Measurements from ENCODE around the gene ITGB4.

The ITGB4 gene

DNA sequence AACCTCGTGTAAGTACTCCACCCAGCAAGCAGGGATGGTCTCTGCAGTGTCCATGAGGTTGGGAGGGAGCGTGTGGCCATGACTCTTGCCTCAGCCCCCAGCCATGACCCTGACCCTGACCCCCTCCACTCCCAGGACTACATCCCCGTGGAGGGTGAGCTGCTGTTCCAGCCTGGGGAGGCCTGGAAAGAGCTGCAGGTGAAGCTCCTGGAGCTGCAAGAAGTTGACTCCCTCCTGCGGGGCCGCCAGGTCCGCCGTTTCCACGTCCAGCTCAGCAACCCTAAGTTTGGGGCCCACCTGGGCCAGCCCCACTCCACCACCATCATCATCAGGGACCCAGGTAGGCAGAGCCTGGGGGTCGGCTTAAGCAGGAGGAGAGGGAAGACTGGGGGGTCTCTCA is 27.4 kb downstream of the ITGB4 start:
- no peak for TF ChIP-seq POLR2A (IDR thresholded peaks at IDR 0.05; ENCODE audit: low read length)
- TF ChIP-seq GATA1 (IDR thresholded peaks at IDR 0.05; ENCODE audit: low read depth, low read length): no peak
- no peak for DNase-seq

DNA sequence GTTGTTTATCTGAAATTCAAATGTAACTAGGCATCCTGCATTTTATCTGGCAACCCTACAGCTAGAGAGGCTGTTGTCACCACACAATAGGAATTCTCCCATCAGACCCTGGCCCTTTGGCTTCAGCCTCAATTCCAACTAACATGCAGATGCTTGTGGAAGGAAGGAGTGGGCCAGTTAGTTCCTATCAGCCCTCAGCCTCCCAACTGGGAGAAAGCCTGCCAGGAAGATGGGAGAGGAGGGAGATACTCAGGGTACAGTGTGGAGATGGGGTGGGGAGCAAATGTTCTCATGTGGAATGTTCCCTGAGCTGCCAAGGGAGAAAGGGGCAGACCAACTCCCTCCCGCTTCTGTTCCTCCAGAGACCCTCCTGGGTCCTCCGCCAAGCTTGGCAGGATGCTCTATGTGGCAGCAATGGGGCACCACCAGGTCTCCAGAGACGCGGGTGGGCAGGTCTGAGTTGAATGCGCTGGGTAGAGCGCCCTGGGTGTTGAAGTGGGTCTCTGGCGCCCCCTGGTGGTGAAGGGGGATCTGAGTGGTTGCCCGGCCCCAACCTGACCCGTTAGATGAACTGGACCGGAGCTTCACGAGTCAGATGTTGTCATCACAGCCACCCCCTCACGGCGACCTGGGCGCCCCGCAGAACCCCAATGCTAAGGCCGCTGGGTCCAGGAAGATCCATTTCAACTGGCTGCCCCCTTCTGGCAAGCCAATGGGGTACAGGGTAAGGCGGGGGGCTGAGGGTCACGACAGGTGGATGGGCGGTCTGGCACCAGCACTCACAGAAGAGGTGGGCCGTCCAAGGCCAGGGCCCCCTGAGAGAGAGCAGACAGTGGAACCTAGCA is 28.5 kb downstream of the ITGB4 start:
- TF ChIP-seq GATA1 (IDR thresholded peaks at IDR 0.05; ENCODE audit: low read depth, low read length) (no peak), POLR2A (IDR thresholded peaks at IDR 0.05; ENCODE audit: low read length) (no peak)
- DNase-seq: peak; percentile 79 to 92

DNA sequence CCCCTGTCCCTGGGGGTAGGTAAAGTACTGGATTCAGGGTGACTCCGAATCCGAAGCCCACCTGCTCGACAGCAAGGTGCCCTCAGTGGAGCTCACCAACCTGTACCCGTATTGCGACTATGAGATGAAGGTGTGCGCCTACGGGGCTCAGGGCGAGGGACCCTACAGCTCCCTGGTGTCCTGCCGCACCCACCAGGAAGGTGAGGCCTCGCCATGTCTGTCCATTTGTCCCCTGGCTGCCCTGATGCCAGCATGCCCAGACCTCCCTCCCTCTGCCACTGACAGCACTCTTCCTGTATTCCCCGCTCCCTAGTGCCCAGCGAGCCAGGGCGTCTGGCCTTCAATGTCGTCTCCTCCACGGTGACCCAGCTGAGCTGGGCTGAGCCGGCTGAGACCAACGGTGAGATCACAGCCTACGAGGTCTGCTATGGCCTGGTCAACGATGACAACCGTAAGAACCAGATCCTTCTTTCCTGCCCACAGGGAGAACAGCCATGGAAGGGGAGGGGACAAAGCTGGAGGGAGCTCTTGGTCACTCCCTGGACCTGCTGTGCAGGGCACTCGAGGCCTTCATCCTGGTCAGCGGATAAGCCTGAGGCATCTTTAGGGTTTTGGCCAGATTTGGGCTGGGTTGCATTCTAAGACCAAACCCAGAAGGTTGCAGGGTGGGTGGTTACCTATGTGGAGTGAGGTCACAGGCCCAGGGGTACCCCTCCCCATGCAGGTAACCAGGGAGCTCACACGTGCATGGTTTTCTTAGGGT is 29.6 kb downstream of the ITGB4 start:
- no peak for DNase-seq
- TF ChIP-seq GATA1 (IDR thresholded peaks at IDR 0.05; ENCODE audit: low read depth, low read length) (no peak), POLR2A (IDR thresholded peaks at IDR 0.05; ENCODE audit: low read length) (no peak)

DNA sequence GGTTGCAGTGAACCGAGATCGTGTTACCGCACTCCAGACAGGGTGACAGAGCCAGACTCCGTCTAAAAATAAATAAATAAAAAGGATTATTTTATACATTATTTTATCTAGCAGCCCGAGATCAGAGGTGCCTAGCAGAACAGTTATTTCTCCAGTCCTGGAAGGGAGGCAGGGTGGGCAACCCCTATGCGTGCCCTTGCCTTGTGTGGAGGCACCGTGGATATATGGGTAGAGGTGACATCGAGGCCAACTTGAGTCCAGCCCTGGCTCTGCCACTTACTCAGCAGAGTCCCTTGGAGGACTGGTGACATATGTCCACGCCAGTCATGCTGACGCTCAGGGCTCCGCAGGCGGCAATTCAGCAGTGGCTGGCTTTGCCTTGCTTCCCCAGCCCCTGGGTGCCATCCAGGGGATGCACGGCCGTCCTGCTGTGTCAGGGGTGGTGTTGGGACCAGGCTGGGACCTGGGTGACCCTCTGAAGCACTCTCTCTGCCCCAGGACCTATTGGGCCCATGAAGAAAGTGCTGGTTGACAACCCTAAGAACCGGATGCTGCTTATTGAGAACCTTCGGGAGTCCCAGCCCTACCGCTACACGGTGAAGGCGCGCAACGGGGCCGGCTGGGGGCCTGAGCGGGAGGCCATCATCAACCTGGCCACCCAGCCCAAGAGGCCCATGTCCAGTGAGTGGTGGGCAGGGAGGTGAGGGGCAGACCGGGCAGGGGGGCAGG is 30.6 kb downstream of the ITGB4 start:
- TF ChIP-seq POLR2A (IDR thresholded peaks at IDR 0.05; ENCODE audit: low read length) (no peak), GATA1 (IDR thresholded peaks at IDR 0.05; ENCODE audit: low read depth, low read length) (no peak)
- no peak for DNase-seq

DNA sequence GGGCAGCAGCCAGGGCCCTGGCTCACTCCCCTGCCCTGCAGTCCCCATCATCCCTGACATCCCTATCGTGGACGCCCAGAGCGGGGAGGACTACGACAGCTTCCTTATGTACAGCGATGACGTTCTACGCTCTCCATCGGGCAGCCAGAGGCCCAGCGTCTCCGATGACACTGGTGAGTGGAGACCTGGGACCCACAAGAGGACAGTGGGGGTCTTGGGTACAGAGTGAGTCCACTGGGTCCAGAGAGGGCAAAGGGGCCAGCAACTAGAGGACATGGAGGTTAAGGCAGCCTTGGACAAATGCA is 31.1 kb downstream of the ITGB4 start:
- TF ChIP-seq GATA1 (IDR thresholded peaks at IDR 0.05; ENCODE audit: low read depth, low read length) (no peak), POLR2A (IDR thresholded peaks at IDR 0.05; ENCODE audit: low read length) (no peak)
- DNase-seq: no peak

DNA sequence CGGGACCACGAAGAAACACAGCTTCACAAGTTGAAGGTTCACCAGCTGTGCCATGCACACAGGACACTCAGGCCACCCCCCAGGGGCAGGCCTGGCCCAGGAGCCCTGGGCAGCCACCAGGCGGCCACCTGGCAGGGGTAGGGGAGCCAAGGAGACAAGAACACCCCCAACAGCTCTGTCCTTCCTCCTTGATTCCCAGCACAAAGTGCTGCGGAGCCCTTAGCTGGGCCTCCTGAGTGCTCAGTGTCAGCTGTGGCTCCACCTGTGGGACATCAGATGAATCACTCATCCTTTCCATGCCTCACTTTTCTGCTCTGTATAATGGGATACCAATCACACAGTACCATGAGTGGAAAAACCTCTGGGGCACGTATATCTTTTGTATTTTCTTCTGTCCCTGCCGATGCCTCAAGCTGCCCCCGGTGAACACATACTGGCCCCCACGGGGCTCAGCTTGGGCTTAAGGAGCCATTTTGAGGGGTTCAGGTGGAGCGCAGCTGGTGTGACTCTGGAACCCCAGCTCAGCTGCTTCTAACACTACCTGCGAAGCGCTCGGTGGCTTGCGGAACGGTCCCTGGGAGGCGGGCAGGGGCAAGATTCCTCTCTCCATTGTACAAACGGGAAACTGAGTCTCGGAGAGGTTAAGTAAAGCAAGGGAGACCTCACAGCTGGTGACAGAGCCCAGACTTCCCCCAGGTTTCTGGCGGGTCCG is 31.7 kb downstream of the ITGB4 start:
- DNase-seq: no peak
- TF ChIP-seq GATA1 (IDR thresholded peaks at IDR 0.05; ENCODE audit: low read depth, low read length) (no peak), POLR2A (IDR thresholded peaks at IDR 0.05; ENCODE audit: low read length) (no peak)

DNA sequence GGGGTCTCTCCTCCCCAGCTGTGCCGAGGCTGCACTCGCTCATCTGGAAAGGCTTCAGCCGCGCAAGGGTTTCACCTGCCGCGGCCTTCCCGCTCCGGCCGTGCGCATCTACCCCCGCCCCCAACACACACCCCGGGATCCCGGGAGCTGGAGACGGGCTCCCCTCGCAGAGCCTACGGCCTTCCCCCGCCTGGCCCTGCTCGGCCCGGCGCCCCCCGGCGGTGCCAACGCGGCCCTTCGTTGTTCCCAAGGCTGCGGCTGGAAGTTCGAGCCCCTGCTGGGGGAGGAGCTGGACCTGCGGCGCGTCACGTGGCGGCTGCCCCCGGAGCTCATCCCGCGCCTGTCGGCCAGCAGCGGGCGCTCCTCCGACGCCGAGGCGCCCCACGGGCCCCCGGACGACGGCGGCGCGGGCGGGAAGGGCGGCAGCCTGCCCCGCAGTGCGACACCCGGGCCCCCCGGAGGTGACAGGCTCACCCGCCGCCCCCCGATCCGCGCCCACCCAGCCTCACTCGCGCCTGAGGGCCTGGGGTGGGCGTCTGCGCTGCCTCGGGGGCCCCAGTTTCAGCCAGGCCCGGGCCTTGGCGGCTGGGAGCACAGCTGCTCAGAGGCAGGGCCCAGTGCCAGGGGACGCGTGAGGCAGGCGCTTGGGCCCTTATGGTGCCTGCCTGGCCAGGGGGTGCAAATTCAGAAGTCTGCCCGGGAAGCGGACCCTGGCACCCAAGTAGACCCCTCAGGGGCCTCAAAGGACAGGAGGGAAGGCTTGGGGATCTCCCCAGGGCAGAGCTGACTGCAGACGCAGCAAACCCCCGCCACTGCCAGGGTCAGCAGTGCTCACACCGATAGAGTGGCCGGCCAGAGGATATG is 32.5 kb downstream of the ITGB4 start:
- DNase-seq: peak; percentile 83 to 87
- TF ChIP-seq GATA1 (IDR thresholded peaks at IDR 0.05; ENCODE audit: low read depth, low read length): no peak
- no peak for TF ChIP-seq POLR2A (IDR thresholded peaks at IDR 0.05; ENCODE audit: low read length)

DNA sequence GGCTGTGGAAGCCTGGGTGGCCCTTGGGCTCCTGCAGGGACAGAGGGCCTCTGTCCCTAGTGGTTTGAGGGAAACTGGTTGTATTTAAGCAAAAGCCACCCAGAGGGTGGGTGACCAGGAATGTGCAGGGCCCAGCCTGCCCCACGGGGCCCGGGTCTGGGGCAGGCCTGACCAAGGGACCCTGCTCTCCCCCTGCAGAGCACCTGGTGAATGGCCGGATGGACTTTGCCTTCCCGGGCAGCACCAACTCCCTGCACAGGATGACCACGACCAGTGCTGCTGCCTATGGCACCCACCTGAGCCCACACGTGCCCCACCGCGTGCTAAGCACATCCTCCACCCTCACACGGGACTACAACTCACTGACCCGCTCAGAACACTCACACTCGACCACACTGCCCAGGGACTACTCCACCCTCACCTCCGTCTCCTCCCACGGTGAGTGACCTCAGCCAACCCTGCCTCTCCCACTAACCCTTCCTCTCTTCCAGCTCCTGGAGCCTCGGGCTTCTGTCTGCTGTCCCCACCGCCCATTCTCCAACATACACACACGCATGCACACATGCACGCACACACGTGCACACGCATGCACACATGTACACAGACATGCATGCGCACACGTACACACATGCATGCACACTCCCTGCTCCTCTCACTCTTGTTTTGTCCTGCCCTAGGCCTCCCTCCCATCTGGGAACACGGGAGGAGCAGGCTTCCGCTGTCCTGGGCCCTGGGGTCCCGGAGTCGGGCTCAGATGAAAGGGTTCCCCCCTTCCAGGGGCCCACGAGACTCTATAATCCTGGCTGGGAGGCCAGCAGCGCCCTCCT is 33.3 kb downstream of the ITGB4 start:
- TF ChIP-seq GATA1 (IDR thresholded peaks at IDR 0.05; ENCODE audit: low read depth, low read length): no peak
- no peak for TF ChIP-seq POLR2A (IDR thresholded peaks at IDR 0.05; ENCODE audit: low read length)
- no peak for DNase-seq

DNA sequence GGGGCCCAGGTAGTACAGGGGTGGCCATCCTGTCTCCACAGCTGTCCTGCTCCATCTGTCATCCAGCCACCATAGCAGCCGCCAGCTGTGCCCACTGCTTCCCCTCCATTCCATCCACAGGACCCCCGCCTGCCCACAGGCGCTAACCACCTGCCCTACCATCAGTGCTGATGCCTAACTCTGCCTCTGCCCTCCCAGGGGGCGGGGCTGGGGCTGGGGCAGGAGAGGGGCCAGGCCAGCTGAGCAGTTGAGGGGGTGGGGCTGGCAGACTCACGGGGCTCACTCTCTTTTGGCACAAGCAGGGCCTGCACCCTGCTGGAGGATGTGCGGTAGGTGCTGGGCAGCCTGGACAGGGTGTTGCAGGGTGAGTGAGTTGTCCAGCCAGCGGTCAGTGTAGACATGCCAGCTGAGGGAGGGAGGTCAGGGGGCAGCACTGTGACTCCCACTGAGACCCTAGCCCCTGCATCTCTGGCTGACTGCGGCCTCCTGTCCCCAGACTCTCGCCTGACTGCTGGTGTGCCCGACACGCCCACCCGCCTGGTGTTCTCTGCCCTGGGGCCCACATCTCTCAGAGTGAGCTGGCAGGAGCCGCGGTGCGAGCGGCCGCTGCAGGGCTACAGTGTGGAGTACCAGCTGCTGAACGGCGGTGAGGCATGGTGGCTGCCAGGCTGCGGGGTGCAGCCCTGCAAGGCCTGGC is 34.1 kb downstream of the ITGB4 start:
- DNase-seq: no peak
- TF ChIP-seq POLR2A (IDR thresholded peaks at IDR 0.05; ENCODE audit: low read length) (no peak), GATA1 (IDR thresholded peaks at IDR 0.05; ENCODE audit: low read depth, low read length) (no peak)

DNA sequence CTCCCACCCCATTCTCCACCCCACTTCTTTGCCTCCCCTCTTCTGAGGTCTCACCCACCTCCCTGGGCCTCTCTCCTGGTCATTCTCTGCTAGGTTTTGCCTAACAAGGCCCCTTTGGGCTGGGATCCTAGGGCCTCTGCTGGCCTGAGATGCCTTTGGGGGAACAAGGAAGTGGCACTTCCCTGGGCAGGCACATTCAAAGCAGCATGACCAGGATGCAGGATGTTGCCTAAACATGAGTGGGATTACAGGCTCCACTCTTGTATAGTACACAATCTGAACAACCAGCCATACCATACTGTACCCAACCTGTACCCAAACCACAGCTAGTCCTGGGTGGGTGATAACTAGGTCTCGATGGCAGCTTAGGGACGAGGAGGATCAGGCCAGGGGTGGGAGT is 34.7 kb downstream of the ITGB4 start:
- TF ChIP-seq POLR2A (IDR thresholded peaks at IDR 0.05; ENCODE audit: low read length): no peak
- no peak for TF ChIP-seq GATA1 (IDR thresholded peaks at IDR 0.05; ENCODE audit: low read depth, low read length)
- no peak for DNase-seq

DNA sequence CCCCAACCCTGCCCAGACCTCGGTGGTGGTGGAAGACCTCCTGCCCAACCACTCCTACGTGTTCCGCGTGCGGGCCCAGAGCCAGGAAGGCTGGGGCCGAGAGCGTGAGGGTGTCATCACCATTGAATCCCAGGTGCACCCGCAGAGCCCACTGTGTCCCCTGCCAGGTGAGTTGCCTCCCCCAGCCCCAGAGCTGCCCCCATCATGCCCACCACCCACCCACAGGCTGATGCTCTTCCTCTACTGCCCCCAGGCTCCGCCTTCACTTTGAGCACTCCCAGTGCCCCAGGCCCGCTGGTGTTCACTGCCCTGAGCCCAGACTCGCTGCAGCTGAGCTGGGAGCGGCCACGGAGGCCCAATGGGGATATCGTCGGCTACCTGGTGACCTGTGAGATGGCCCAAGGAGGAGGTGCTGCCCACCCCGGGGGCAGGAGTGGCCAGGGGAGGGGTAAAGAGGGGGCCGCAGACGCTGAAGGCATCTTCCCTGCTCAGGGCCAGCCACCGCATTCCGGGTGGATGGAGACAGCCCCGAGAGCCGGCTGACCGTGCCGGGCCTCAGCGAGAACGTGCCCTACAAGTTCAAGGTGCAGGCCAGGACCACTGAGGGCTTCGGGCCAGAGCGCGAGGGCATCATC is 35.3 kb downstream of the ITGB4 start:
- no peak for DNase-seq
- TF ChIP-seq GATA1 (IDR thresholded peaks at IDR 0.05; ENCODE audit: low read depth, low read length): no peak
- no peak for TF ChIP-seq POLR2A (IDR thresholded peaks at IDR 0.05; ENCODE audit: low read length)

Measured in erythroblast (primary cell).